HL-60 (cell line): Measurements from ENCODE around the gene ELAC2.

Experiments
- DNase-seq, 2 experiments: peaks; one replicate each; pipeline ENCODE4 v3.0.0-alpha.2; 2010 to 2020; ENCODE audit warnings: low read depth in 1 of 2, low spot score in 1 of 2
- H3K27ac ChIP-seq: fragments of 250-450 bp; sonication (Bioruptor Pico); replicated peaks from 2 replicates; pipeline ENCODE4 v1.5.1; 2020; ENCODE audit warnings: mild to moderate bottlenecking, moderate library complexity
- H3K27me3 ChIP-seq: fragments of 250-450 bp; sonication (Bioruptor Pico); 2 replicates; pipeline ENCODE4 v1.5.1; 2021; ENCODE audit warnings: mild to moderate bottlenecking, moderate library complexity; ENCODE audit not compliant: insufficient read depth, poor library complexity, severe bottlenecking
- H3K4me3 ChIP-seq: replicated peaks from 2 replicates; pipeline ENCODE4 v1.5.1; 2011; ENCODE audit warnings: mild to moderate bottlenecking, control low read depth, low read length; ENCODE audit not compliant: insufficient read depth
- CTCF ChIP-seq: IDR thresholded peaks from one replicate; pipeline ENCODE4 v1.5.1; 2011; ENCODE audit warnings: low read length, control low read depth, inconsistent platforms; ENCODE audit not compliant: insufficient read depth
- GABPA ChIP-seq: IDR thresholded peaks from 2 replicates; pipeline ENCODE4 v1.6.1; 2012; ENCODE audit warnings: low read depth
- POLR2AphosphoS5 ChIP-seq: IDR thresholded peaks from 2 replicates; pipeline ENCODE4 v1.6.1; 2012; ENCODE audit warnings: low read depth
- REST ChIP-seq: IDR thresholded peaks from 2 replicates; pipeline ENCODE4 v1.6.1; 2012; ENCODE audit warnings: low read depth; ENCODE audit not compliant: insufficient replicate concordance
- SPI1 ChIP-seq: IDR thresholded peaks from 2 replicates; pipeline ENCODE4 v1.6.1; 2012; ENCODE audit warnings: low read depth, mild to moderate bottlenecking, borderline replicate concordance

Gene ELAC2

DNA sequence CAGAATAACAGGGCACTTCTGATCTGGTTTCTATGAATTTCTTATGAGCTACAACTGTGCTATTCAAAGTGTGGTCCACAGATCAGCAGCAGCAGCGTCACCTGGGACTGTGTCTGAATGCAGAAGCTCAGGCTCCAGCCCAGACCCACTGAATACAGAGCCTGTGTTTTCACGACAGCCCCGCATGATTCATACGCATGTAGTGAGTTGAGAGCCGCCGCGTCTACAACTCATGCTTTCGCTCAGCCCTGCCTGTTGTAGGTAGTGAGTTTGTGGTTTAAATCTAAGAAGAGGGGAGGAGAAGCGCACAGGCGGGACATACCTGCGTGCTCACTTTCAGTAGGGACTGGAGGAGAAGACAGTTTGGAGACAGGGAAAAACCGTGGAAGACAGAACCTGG lies 28.5 kb upstream of the ELAC2 start:
- no peak for DNase-seq
- no peak for TF ChIP-seq REST
- H3K4me3 ChIP-seq, result no peak overlapping the region
- H3K27me3 ChIP-seq, result no peaks in the 10 kb centered on the region
- no peak overlapping the region for H3K27ac ChIP-seq

GRCh38 chr17:13044572-13045065 lies 26.8 kb upstream of the ELAC2 start:
- no peaks in the 10 kb centered on the region for H3K27me3 ChIP-seq
- no peak overlapping the region for H3K4me3 ChIP-seq
- H3K27ac ChIP-seq, result no peak overlapping the region
- no peak for DNase-seq
- no peak for TF ChIP-seq SPI1
- TF ChIP-seq GABPA, result no peak
- TF ChIP-seq POLR2AphosphoS5, result no peak
- no peak for TF ChIP-seq REST
- TF ChIP-seq CTCF, result no peak

- no peaks in the 10 kb centered on the region for H3K27me3 ChIP-seq
- no peak for TF ChIP-seq CTCF
- no peak for TF ChIP-seq SPI1
- no peak for TF ChIP-seq GABPA
- DNase-seq, result no peak
- H3K4me3 ChIP-seq, result no peak overlapping the region
- no peak overlapping the region for H3K27ac ChIP-seq
Measured at GRCh38 chr17:13038931-13039665, 21.3 kb upstream of the ELAC2 start.

- Histone ChIP-seq H3K4me3 (no peak overlapping the region), H3K27me3 (no peaks in the 10 kb centered on the region), H3K27ac (no peak overlapping the region)
- TF ChIP-seq GABPA, result no peak
- TF ChIP-seq REST, result no peak
- TF ChIP-seq SPI1, result no peak
- TF ChIP-seq CTCF, result no peak
- TF ChIP-seq POLR2AphosphoS5, result no peak
- DNase-seq, result no peak
Measured at GRCh38 chr17:13036751-13037150, 18.9 kb upstream of the ELAC2 start.
